Measurements from ENCODE around the gene ANKUB1.

The ANKUB1 gene

DNA sequence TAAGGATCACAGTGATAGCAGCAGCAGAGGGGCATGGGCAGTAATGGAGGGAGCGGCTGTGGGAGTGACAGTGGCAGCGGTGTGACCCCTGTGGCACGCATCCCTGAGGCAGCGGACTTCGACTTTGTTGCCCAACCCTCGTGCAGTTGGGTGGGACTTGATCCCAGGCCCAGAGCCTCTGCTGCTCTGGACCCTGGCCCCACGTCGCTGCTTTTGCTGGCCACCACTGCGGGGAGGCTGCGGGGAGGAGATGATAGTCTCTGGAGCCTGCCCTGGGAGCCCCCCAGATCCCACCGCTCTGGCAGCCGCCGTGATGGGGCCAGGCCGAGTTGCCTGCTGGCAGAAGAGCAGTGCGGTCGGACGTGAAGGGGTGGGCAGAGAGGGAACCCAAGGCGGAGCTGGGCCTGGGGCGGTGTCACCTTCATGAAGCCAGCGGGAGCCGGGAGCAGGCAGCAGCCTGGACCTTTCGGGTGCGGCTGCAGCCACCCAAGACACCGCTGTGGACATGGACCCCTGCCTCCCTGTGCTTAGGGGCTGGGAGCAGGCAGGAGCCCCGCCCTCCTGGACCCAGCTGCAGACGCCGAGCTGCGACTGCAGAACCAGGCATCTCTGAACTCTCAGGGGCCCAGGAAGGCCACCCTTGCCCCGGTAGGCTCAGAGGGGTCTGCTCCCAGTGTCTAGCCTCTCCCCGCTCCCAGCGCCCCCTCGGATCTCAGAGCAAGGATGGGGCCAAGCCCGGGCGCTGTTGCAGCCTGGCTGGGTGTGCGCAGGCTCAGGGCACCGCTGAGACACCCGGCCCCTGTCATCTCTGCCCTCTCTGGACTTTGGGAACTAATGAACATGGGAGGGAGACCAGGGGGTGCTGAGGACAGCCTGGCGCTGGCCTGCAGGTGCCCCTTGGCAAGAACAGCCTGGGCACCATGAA, 78.4 kb downstream of the ANKUB1 start:
- no peak for DNase-seq

Measured in anterior cingulate cortex (tissue), 58 donors.